HepG2 (cell line): ENCODE data around the gene MXRA8. TPM values are rescaled to one million over a fixed set of nuclear protein-coding genes. Genes with fewer than 3 reads are reported as not detected.

Experiments
- DPF2 ChIP-seq: sonication (generic); formaldehyde crosslinking; IDR thresholded peaks from 2 replicates; pipeline ENCODE4 v1.4.0; 2020; ENCODE audit warnings: mild to moderate bottlenecking, low read depth, missing genetic modification reagents, borderline replicate concordance
- FOSL1 ChIP-seq: sonication (generic); formaldehyde crosslinking; IDR thresholded peaks from 2 replicates; pipeline ENCODE4 v1.9.0; 2021; ENCODE audit warnings: missing genetic modification reagents, borderline replicate concordance
- FOXA1 ChIP-seq, 2 experiments: fragments of 450-650 bp in 1 of 2; sonication (generic) in 1 of 2; formaldehyde crosslinking in 1 of 2; IDR thresholded peaks; 2 replicates each; pipeline versions ENCODE4 v1.4.0 to v1.6.1; 2016 to 2020; ENCODE audit warnings: missing genetic modification reagents in 1 of 2
- FOXJ3 ChIP-seq: sonication (generic); formaldehyde crosslinking; IDR thresholded peaks from 2 replicates; pipeline ENCODE4 v1.4.0; 2020; ENCODE audit warnings: missing genetic modification reagents, mild to moderate bottlenecking, borderline replicate concordance
- HES4 ChIP-seq: sonication (generic); formaldehyde crosslinking; IDR thresholded peaks from 2 replicates; pipeline ENCODE4 v1.9.0; 2021; ENCODE audit warnings: mild to moderate bottlenecking, missing genetic modification reagents, borderline replicate concordance
- HNRNPL ChIP-seq: fragments of 200-400 bp; formaldehyde crosslinking; IDR thresholded peaks from 2 replicates; pipeline ENCODE4 v1.6.1; 2017; ENCODE audit warnings: mild to moderate bottlenecking, low read depth, low read length
- KLF9 ChIP-seq: IDR thresholded peaks from 2 replicates; pipeline ENCODE4 v1.6.1; 2016; ENCODE audit warnings: low read depth
- MIXL1 ChIP-seq: IDR thresholded peaks from 2 replicates; pipeline ENCODE4 v1.6.1; 2016
- MLX ChIP-seq: IDR thresholded peaks from 2 replicates; pipeline ENCODE4 v1.6.1; 2016
- NFE2 ChIP-seq: sonication (generic); formaldehyde crosslinking; IDR thresholded peaks from 2 replicates; pipeline ENCODE4 v1.4.0; 2020; ENCODE audit warnings: missing genetic modification reagents
- SKIL ChIP-seq: sonication (generic); formaldehyde crosslinking; IDR thresholded peaks from 2 replicates; pipeline ENCODE4 v1.8.0; 2022; ENCODE audit warnings: missing genetic modification reagents, mild to moderate bottlenecking, moderate library complexity, borderline replicate concordance
- ZBTB10 ChIP-seq: sonication (generic); formaldehyde crosslinking; IDR thresholded peaks from 2 replicates; pipeline ENCODE4 v1.4.0; 2020; ENCODE audit warnings: missing genetic modification reagents, borderline replicate concordance
- ZBTB7A ChIP-seq: sonication (generic); formaldehyde crosslinking; IDR thresholded peaks from 2 replicates; pipeline ENCODE4 v1.8.0; 2022; ENCODE audit warnings: mild to moderate bottlenecking, missing genetic modification reagents
- ZKSCAN5 ChIP-seq: sonication (generic); formaldehyde crosslinking; IDR thresholded peaks from 2 replicates; pipeline ENCODE4 v1.5.1; 2020; ENCODE audit warnings: mild to moderate bottlenecking, missing genetic modification reagents
- ZNF614 ChIP-seq: IDR thresholded peaks from 2 replicates; pipeline ENCODE4 v1.6.1; 2018; ENCODE audit warnings: missing biosample characterization, missing genetic modification reagents, inconsistent platforms, borderline replicate concordance
- ZNF646 ChIP-seq: sonication (generic); formaldehyde crosslinking; IDR thresholded peaks from 2 replicates; pipeline ENCODE4 v1.9.0; 2021; ENCODE audit warnings: mild to moderate bottlenecking, missing genetic modification reagents
- ZNF672 ChIP-seq: sonication (generic); formaldehyde crosslinking; IDR thresholded peaks from 2 replicates; pipeline ENCODE4 v1.8.1; 2022; ENCODE audit warnings: missing genetic modification reagents
- polyA plus RNA-seq, 8 experiments: library from polyadenylated mRNA; depleted of rRNA in 3 of 8; stranded (reverse) in 7 of 8; unstranded in 1 of 8; fragments of >200 nt; fragmentation: Illumina TruSeq in 4 of 8; extraction: Trizol in 4 of 8; gene quantifications; 2 replicates each; pipeline versions ENCODE4 v1.2.1 to v1.2.3, GENCODE V29; 2011 to 2016; ENCODE audit warnings: low read depth in 4 of 8, missing spikeins in 1 of 8, mixed read lengths in 1 of 8; ENCODE audit not compliant: insufficient read depth in 1 of 8
- total RNA-seq, 5 experiments: library from RNA; depleted of rRNA; stranded (reverse); fragments of >200 nt; fragmentation: Illumina TruSeq; extraction: Trizol; gene quantifications; 2 replicates each; pipeline ENCODE4 v1.2.3, GENCODE V29; 2016; ENCODE audit warnings: low read depth in 1 of 5

MXRA8 gene
- total and polyA plus RNA-seq, 2 of the 13 experiments (the other 11 are each of a cell fraction or from before 2014, with no cell fraction given), result 19.8 to 44.8 TPM

- TF ChIP-seq ZNF646 (CRISPR knock-in tag) (no peak), ZKSCAN5 (CRISPR knock-in tag) (no peak), NFE2 (CRISPR knock-in tag) (no peak), FOSL1 (CRISPR knock-in tag) (no peak), ZNF614 (no peak), KLF9 (CRISPR knock-in tag) (no peak), MLX (CRISPR knock-in tag) (no peak), MIXL1 (no peak), FOXJ3 (no peak), FOXA1 (IDR thresholded peaks at IDR 0.05) (no peak), FOXA1 (CRISPR knock-in tag; IDR thresholded peaks at IDR 0.05) (no peak), ZBTB10 (CRISPR knock-in tag) (no peak), DPF2 (CRISPR knock-in tag) (no peak), ZBTB7A (CRISPR knock-in tag) (no peak), SKIL (CRISPR knock-in tag) (no peak), ZNF672 (CRISPR knock-in tag) (no peak), HNRNPL (no peak), HES4 (CRISPR knock-in tag) (0 out of 2 replicates have a peak, but pooled peaks have one; percentile 17)
These were observed 49.6 kb downstream of the MXRA8 start (continued) for GRCh38 chr1:1308756-1309250.
